ENCODE results near the gene UBE2E1. TPM values are rescaled to one million over a fixed set of nuclear protein-coding genes. Genes with fewer than 3 reads are reported as not detected.
A peak's percentile ranks its signal among the peaks of the same experiment; 100 is the strongest.
"Not testable (repeated sequence)": the region's sequence is repeated elsewhere in the genome, so short reads cannot be mapped to it uniquely, and the experiment has no call there.

Gene UBE2E1
- total and polyA plus RNA-seq, 9 donors: 60.3 to 95.4 (median 86.9) TPM

DNA sequence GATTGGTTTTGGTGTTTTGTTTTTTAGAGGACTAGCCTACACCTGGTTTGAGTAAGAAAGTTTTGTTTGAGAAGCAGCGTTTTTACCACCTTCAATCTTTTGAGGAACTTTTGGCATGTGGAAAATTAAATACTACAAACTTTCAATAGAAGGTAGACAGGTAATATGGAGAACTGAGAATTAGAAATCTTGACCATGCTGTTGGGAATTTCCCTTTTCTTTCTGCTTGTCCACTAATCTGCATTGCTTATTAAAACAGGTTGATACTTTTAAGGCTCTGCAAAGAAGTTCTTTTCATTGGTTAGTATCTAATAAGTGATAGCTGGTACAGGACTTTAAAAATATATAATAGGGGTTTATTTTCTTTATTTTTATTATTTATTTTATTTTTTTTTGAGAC is 31.9 kb downstream of the UBE2E1 start:
- WGBS (ENCODE audit: insufficient coverage): no CpG with 5 or more reads among the region's 1 CpG
- no peaks in the 10 kb centered on the region for H3K4me1 ChIP-seq (ENCODE audit: control insufficient read depth, insufficient read depth, low read length)
- no peak for DNase-seq
- no peak overlapping the region for H3K27ac ChIP-seq (ENCODE audit: low read length)
- no peaks in the 10 kb centered on the region for H3K9me3 ChIP-seq (replicated peaks; ENCODE audit: control insufficient read depth, low read depth, low read length)
- no peaks in the 10 kb centered on the region for H3K36me3 ChIP-seq (ENCODE audit: control insufficient read depth, insufficient read depth, low read length)
- H3K27me3 ChIP-seq (ENCODE audit: control insufficient read depth, insufficient read depth, low read length): no peaks in the 10 kb centered on the region
- H3K4me3 ChIP-seq (ENCODE audit: low read length): no peak overlapping the region

- no peaks in the 10 kb centered on the region for H3K4me1 ChIP-seq (ENCODE audit: control insufficient read depth, insufficient read depth, low read length)
These were observed 34.8 kb downstream of the UBE2E1 start for GRCh38 chr3:23840521-23840920.

DNA sequence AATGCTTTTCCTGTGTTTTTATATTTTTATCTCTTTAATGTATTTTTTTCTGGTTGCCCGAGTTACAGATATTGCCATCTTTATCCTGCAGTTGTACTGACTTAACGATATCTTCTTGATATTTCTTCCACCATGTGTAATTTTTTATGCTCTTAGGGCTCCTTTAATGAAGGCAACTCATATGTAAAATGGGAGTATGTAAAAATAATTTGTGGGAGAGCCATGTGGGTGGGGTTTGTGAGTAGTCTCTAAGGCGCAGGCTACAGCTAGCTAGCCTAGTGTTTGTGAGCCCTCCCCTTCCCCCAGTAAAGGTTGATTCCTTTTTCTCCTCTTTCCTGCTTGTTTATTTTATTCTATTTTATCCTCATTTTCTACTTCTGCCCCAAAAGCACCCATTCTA is 38.1 kb downstream of the UBE2E1 start:
- H3K27ac ChIP-seq (ENCODE audit: low read length): no peak overlapping the region
- no peak for DNase-seq
- H3K9me3 ChIP-seq (replicated peaks; ENCODE audit: control insufficient read depth, low read depth, low read length): no peaks in the 10 kb centered on the region
- H3K27me3 ChIP-seq (ENCODE audit: control insufficient read depth, insufficient read depth, low read length): no peaks in the 10 kb centered on the region
- no peaks in the 10 kb centered on the region for H3K4me1 ChIP-seq (ENCODE audit: control insufficient read depth, insufficient read depth, low read length)
- H3K4me3 ChIP-seq (ENCODE audit: low read length): no peak overlapping the region
- whole genome bisulfite sequencing (ENCODE audit: insufficient coverage): no CpG with 5 or more reads among the region's 3 CpGs
- no peaks in the 10 kb centered on the region for H3K36me3 ChIP-seq (ENCODE audit: control insufficient read depth, insufficient read depth, low read length)

More at GRCh38 chr3:23840521-23840920, 34.8 kb downstream of the UBE2E1 start:
- H3K9me3 ChIP-seq (replicated peaks; ENCODE audit: control insufficient read depth, low read depth, low read length): no peaks in the 10 kb centered on the region
- H3K36me3 ChIP-seq (ENCODE audit: control insufficient read depth, insufficient read depth, low read length): no peaks in the 10 kb centered on the region
- no peaks in the 10 kb centered on the region for H3K27me3 ChIP-seq (ENCODE audit: control insufficient read depth, insufficient read depth, low read length)
- no peak for DNase-seq
- no peak overlapping the region for H3K27ac ChIP-seq (ENCODE audit: low read length)
- 79% methylated on average over 4 of the region's 5 CpGs for WGBS (ENCODE audit: insufficient coverage)
- no peak overlapping the region for H3K4me3 ChIP-seq (ENCODE audit: low read length)

DNA sequence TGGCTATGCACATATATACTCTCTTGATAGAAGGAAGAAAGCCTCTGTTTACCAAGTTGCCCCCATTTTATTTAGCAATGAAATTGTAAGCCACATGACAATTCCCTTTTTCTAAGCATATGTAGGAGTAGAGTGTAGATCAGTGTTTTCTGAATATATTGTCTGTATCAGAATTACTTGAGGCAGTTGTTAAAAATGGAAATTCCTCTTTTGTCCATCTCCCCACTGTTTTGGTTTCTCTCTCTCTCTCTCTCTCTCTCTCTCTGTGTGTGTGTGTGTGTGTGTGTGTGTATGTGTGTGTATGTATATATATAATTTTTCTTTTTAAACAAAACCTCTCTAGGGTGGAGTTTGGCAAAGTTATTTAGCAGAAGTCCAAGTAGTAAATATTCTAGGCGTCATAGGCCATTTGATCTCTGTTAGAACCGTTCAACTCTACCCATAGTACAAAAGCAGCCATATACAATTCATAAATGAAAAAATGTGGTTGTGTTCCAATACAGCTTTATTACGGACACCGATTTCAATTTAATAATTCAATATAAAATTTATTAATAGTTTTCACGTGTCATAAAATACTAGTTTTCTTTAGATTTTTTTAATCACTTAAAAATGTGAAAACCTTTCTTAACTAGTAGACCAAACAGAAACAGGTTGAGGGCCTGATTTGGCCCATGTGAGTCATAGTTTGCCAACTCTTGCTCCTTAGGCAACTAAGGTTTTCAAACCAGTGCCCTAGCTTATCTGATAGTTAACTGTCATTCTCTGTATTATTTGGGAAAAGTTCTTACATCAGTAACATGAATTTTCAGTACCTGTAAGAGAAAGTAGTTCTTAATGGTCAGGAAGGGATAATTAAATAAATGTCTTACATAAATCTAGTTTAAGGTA is 39.8 kb downstream of the UBE2E1 start:
- no CpG with 5 or more reads among the region's 5 CpGs for WGBS (ENCODE audit: insufficient coverage)

GRCh38 chr3:23849462-23849861 is 43.7 kb downstream of the UBE2E1 start:
- not testable (repeated sequence) for DNase-seq; H3K36me3 ChIP-seq (ENCODE audit: control insufficient read depth, insufficient read depth, low read length); H3K4me1 ChIP-seq (ENCODE audit: control insufficient read depth, insufficient read depth, low read length); H3K27ac ChIP-seq (ENCODE audit: low read length); H3K9me3 ChIP-seq (replicated peaks; ENCODE audit: control insufficient read depth, low read depth, low read length); H3K4me3 ChIP-seq (ENCODE audit: low read length); H3K27me3 ChIP-seq (ENCODE audit: control insufficient read depth, insufficient read depth, low read length)
- 100% methylated on average over 1 of the region's 2 CpGs for WGBS (ENCODE audit: insufficient coverage)

More for the DNA sequence above, 39.8 kb downstream of the UBE2E1 start:
- Histone ChIP-seq H3K36me3 (ENCODE audit: control insufficient read depth, insufficient read depth, low read length) (no peaks in the 10 kb centered on the region), H3K4me3 (ENCODE audit: low read length) (no peak overlapping the region), H3K4me1 (ENCODE audit: control insufficient read depth, insufficient read depth, low read length) (no peaks in the 10 kb centered on the region), H3K9me3 (replicated peaks; ENCODE audit: control insufficient read depth, low read depth, low read length) (no peaks in the 10 kb centered on the region), H3K27ac (ENCODE audit: low read length) (no peak overlapping the region), H3K27me3 (ENCODE audit: control insufficient read depth, insufficient read depth, low read length) (no peaks in the 10 kb centered on the region)
- DNase-seq: no peak

DNA sequence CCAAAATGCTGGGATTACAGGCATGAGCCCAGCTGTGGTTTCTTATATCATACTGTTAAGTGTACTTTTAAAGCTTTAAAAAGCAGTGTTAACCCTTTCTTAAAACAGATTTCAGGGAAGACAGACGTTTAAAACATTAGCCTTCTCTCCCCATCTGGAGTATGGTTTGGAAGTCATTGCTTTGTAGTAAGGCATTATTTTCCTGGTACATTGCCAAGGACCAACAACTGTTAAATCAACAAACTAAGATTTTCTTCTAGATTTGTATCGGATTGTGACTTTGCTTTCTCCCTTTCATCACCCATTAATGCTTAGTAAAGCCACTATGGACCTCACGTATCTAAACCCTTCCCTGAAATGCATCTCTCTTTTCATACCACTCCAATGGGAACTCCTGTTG is 50.5 kb downstream of the UBE2E1 start:
- Histone ChIP-seq H3K27ac (ENCODE audit: low read length) (peak overlapping the region; percentile 31), H3K4me1 (ENCODE audit: control insufficient read depth, insufficient read depth, low read length) (peaks cover 11% of the 10 kb centered on the region), H3K27me3 (ENCODE audit: control insufficient read depth, insufficient read depth, low read length) (no peaks in the 10 kb centered on the region), H3K4me3 (ENCODE audit: low read length) (no peak overlapping the region), H3K36me3 (ENCODE audit: control insufficient read depth, insufficient read depth, low read length) (peaks cover 4% of the 10 kb centered on the region), H3K9me3 (replicated peaks; ENCODE audit: control insufficient read depth, low read depth, low read length) (no peaks in the 10 kb centered on the region)
- DNase-seq: peak; percentile 68
- 17% methylated on average over 1 of the region's 3 CpGs for WGBS (ENCODE audit: insufficient coverage)

GRCh38 chr3:23859012-23859743 is 53.4 kb downstream of the UBE2E1 start:
- Histone ChIP-seq H3K36me3 (ENCODE audit: control insufficient read depth, insufficient read depth, low read length) (peaks cover 6% of the 10 kb centered on the region), H3K4me3 (ENCODE audit: low read length) (no peak overlapping the region), H3K27me3 (ENCODE audit: control insufficient read depth, insufficient read depth, low read length) (no peaks in the 10 kb centered on the region), H3K4me1 (ENCODE audit: control insufficient read depth, insufficient read depth, low read length) (peaks cover 11% of the 10 kb centered on the region), H3K27ac (ENCODE audit: low read length) (no peak overlapping the region), H3K9me3 (replicated peaks; ENCODE audit: control insufficient read depth, low read depth, low read length) (no peaks in the 10 kb centered on the region)
- peak; percentile 66 for DNase-seq
- WGBS (ENCODE audit: insufficient coverage): no CpG with 5 or more reads among the region's 1 CpG

GRCh38 chr3:23859839-23860382 is 54.2 kb downstream of the UBE2E1 start:
- WGBS (ENCODE audit: insufficient coverage): 89% methylated on average over 3 of the region's 7 CpGs
- H3K36me3 ChIP-seq (ENCODE audit: control insufficient read depth, insufficient read depth, low read length): peaks cover 6% of the 10 kb centered on the region
- no peaks in the 10 kb centered on the region for H3K27me3 ChIP-seq (ENCODE audit: control insufficient read depth, insufficient read depth, low read length)
- H3K9me3 ChIP-seq (replicated peaks; ENCODE audit: control insufficient read depth, low read depth, low read length): no peaks in the 10 kb centered on the region
- DNase-seq: no peak
- H3K27ac ChIP-seq (ENCODE audit: low read length): no peak overlapping the region
- H3K4me3 ChIP-seq (ENCODE audit: low read length): no peak overlapping the region
- peaks cover 15% of the 10 kb centered on the region for H3K4me1 ChIP-seq (ENCODE audit: control insufficient read depth, insufficient read depth, low read length)

DNA sequence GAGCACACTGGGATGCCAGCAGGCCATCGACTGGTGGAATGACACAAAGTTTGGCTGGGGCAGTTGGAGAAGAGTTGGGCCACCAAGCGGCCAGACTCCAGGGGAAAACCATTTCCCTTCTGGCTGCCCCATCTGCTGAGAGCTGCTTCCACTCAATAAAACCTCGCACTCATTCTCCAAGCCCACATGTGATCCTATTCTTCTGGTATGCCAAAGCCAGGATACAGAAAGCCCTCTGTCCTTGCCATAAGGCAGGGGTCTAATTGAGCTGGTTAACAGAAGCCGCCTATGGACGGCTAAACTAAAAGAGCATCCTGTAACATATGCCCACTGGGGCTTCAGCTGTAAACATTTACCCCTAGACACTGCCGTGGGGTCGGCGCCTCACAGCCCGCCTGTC is 55.9 kb downstream of the UBE2E1 start:
- Histone ChIP-seq H3K9me3 (replicated peaks; ENCODE audit: control insufficient read depth, low read depth, low read length) (no peaks in the 10 kb centered on the region), H3K27ac (ENCODE audit: low read length) (no peak overlapping the region), H3K27me3 (ENCODE audit: control insufficient read depth, insufficient read depth, low read length) (no peaks in the 10 kb centered on the region), H3K4me1 (ENCODE audit: control insufficient read depth, insufficient read depth, low read length) (peaks cover 28% of the 10 kb centered on the region), H3K36me3 (ENCODE audit: control insufficient read depth, insufficient read depth, low read length) (peaks cover 6% of the 10 kb centered on the region), H3K4me3 (ENCODE audit: low read length) (no peak overlapping the region)
- DNase-seq: no peak
- WGBS (ENCODE audit: insufficient coverage): 78% methylated on average over 4 of the region's 9 CpGs

DNA sequence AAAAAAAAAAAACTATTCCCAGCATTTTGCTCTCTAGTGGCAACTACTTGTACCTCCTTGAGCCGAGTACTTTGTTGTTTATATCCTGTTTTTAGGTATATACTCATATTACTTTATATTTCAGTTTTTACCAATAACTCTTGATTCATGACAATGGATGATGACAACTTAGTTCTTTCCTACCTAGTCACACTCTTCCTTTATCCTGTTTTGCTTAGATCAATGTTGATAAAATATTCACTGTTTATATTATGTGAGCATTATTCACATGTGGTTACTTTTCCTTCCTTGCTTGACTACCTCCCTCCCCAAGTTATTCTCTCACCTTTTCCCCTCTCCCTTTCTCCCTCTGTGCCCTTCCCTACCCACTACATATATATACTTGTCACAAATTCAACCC is 57.3 kb downstream of the UBE2E1 start:
- Histone ChIP-seq H3K4me3 (ENCODE audit: low read length) (no peak overlapping the region), H3K4me1 (ENCODE audit: control insufficient read depth, insufficient read depth, low read length) (peaks cover 27% of the 10 kb centered on the region), H3K27ac (ENCODE audit: low read length) (no peak overlapping the region), H3K27me3 (ENCODE audit: control insufficient read depth, insufficient read depth, low read length) (no peaks in the 10 kb centered on the region), H3K9me3 (replicated peaks; ENCODE audit: control insufficient read depth, low read depth, low read length) (no peaks in the 10 kb centered on the region), H3K36me3 (ENCODE audit: control insufficient read depth, insufficient read depth, low read length) (peaks cover 6% of the 10 kb centered on the region)
- WGBS (ENCODE audit: insufficient coverage): no CpG with 5 or more reads among the region's 1 CpG
- DNase-seq: no peak
